Rectal smooth muscle tissue (tissue), 1 donor: Measurements from ENCODE around the gene PANK3.
"Not testable (repeated sequence)": the region's sequence is repeated elsewhere in the genome, so short reads cannot be mapped to it uniquely, and the experiment has no call there.

Experiments
- H3K27ac ChIP-seq: one replicate; pipeline ENCODE4 v1.7.0; 2013; ENCODE audit warnings: low read depth, low read length, inconsistent platforms
- H3K27me3 ChIP-seq: one replicate; pipeline ENCODE4 v1.7.0; 2013; ENCODE audit warnings: low read length; ENCODE audit not compliant: control insufficient read depth, insufficient read depth
- H3K36me3 ChIP-seq: one replicate; pipeline ENCODE4 v1.7.0; 2013; ENCODE audit warnings: low read length; ENCODE audit not compliant: control insufficient read depth, insufficient read depth
- H3K4me1 ChIP-seq: one replicate; pipeline ENCODE4 v1.7.0; 2013; ENCODE audit warnings: low read length; ENCODE audit not compliant: control insufficient read depth, insufficient read depth
- H3K4me3 ChIP-seq: one replicate; pipeline ENCODE4 v1.7.0; 2013; ENCODE audit warnings: low read length
- H3K9ac ChIP-seq: one replicate; pipeline ENCODE4 v1.7.0; 2013; ENCODE audit warnings: low read length

Gene PANK3

GRCh38 chr5:168607946-168608345, 28.8 kb upstream of the PANK3 start:
- no peak overlapping the region for H3K4me3 ChIP-seq

GRCh38 chr5:168606562-168606961, 27.4 kb upstream of the PANK3 start:
- no peaks in the 10 kb centered on the region for H3K36me3 ChIP-seq
- H3K4me3 ChIP-seq, result no peak overlapping the region
- no peaks in the 10 kb centered on the region for H3K27me3 ChIP-seq
- H3K9ac ChIP-seq, result no peak overlapping the region
- H3K4me1 ChIP-seq, result no peaks in the 10 kb centered on the region
- no peak overlapping the region for H3K27ac ChIP-seq

More at GRCh38 chr5:168607946-168608345, 28.8 kb upstream of the PANK3 start:
- Histone ChIP-seq H3K36me3 (no peaks in the 10 kb centered on the region), H3K9ac (no peak overlapping the region), H3K4me1 (no peaks in the 10 kb centered on the region), H3K27me3 (no peaks in the 10 kb centered on the region), H3K27ac (no peak overlapping the region)

- Histone ChIP-seq H3K9ac (no peak overlapping the region), H3K36me3 (no peaks in the 10 kb centered on the region), H3K4me1 (no peaks in the 10 kb centered on the region), H3K27ac (no peak overlapping the region), H3K4me3 (no peak overlapping the region), H3K27me3 (no peaks in the 10 kb centered on the region)
Observed at GRCh38 chr5:168604436-168604835, 25.3 kb upstream of the PANK3 start.

GRCh38 chr5:168603746-168604145, 24.6 kb upstream of the PANK3 start:
- H3K27me3 ChIP-seq, result no peaks in the 10 kb centered on the region
- H3K4me1 ChIP-seq, result no peaks in the 10 kb centered on the region
- H3K9ac ChIP-seq, result no peak overlapping the region
- no peak overlapping the region for H3K4me3 ChIP-seq
- no peaks in the 10 kb centered on the region for H3K36me3 ChIP-seq
- H3K27ac ChIP-seq, result no peak overlapping the region

- Histone ChIP-seq H3K9ac (no peak overlapping the region), H3K4me3 (no peak overlapping the region), H3K27ac (no peak overlapping the region), H3K4me1 (no peaks in the 10 kb centered on the region), H3K36me3 (no peaks in the 10 kb centered on the region), H3K27me3 (no peaks in the 10 kb centered on the region)
Observed at GRCh38 chr5:168602517-168602916, 23.3 kb upstream of the PANK3 start.

- H3K9ac ChIP-seq, result no peak overlapping the region
- H3K4me1 ChIP-seq, result no peaks in the 10 kb centered on the region
- no peaks in the 10 kb centered on the region for H3K36me3 ChIP-seq
- no peaks in the 10 kb centered on the region for H3K27me3 ChIP-seq
- no peak overlapping the region for H3K27ac ChIP-seq
- H3K4me3 ChIP-seq, result no peak overlapping the region
Observed at GRCh38 chr5:168601972-168602371, 22.8 kb upstream of the PANK3 start.

- Histone ChIP-seq H3K4me1 (no peaks in the 10 kb centered on the region), H3K27me3 (no peaks in the 10 kb centered on the region), H3K4me3 (no peak overlapping the region), H3K36me3 (no peaks in the 10 kb centered on the region), H3K27ac (no peak overlapping the region), H3K9ac (no peak overlapping the region)
Observed at GRCh38 chr5:168600409-168600808, 21.2 kb upstream of the PANK3 start.

- Histone ChIP-seq H3K4me1 (no peaks in the 10 kb centered on the region), H3K27ac (no peak overlapping the region), H3K9ac (no peak overlapping the region), H3K27me3 (no peaks in the 10 kb centered on the region), H3K36me3 (no peaks in the 10 kb centered on the region), H3K4me3 (no peak overlapping the region)
Observed at GRCh38 chr5:168599826-168600225, 20.7 kb upstream of the PANK3 start.

- H3K36me3 ChIP-seq, result no peaks in the 10 kb centered on the region
- H3K27me3 ChIP-seq, result no peaks in the 10 kb centered on the region
- H3K4me3 ChIP-seq, result no peak overlapping the region
- H3K27ac ChIP-seq, result no peak overlapping the region
- no peak overlapping the region for H3K9ac ChIP-seq
- H3K4me1 ChIP-seq, result no peaks in the 10 kb centered on the region
Observed at GRCh38 chr5:168598639-168599038, 19.5 kb upstream of the PANK3 start.

GRCh38 chr5:168596927-168597326, 17.8 kb upstream of the PANK3 start:
- Histone ChIP-seq H3K9ac (no peak overlapping the region), H3K27me3 (no peaks in the 10 kb centered on the region), H3K4me1 (no peaks in the 10 kb centered on the region), H3K27ac (no peak overlapping the region), H3K4me3 (no peak overlapping the region), H3K36me3 (no peaks in the 10 kb centered on the region)

- H3K36me3 ChIP-seq, H3K9ac ChIP-seq, H3K27me3 ChIP-seq, H3K27ac ChIP-seq, H3K4me3 ChIP-seq, H3K4me1 ChIP-seq: not testable (repeated sequence)
Observed at GRCh38 chr5:168596122-168596521, 17.0 kb upstream of the PANK3 start.

- Histone ChIP-seq H3K9ac (no peak overlapping the region), H3K4me3 (no peak overlapping the region), H3K27me3 (no peaks in the 10 kb centered on the region), H3K4me1 (no peaks in the 10 kb centered on the region), H3K27ac (no peak overlapping the region), H3K36me3 (no peaks in the 10 kb centered on the region)
Observed at GRCh38 chr5:168592014-168592368, 12.8 kb upstream of the PANK3 start.

- Histone ChIP-seq H3K9ac (no peak overlapping the region), H3K27me3 (no peaks in the 10 kb centered on the region), H3K4me3 (no peak overlapping the region), H3K4me1 (no peaks in the 10 kb centered on the region), H3K27ac (no peak overlapping the region), H3K36me3 (no peaks in the 10 kb centered on the region)
Observed at GRCh38 chr5:168591302-168592013, 12.3 kb upstream of the PANK3 start.
